HG02852 (cell line): ENCODE results near the gene KCNK16.

ENCODE experiments used
- ATAC-seq: cut with Tn5 transposase; IDR thresholded peaks from one replicate; pipeline ENCODE4 v1.9.1; 2021; ENCODE audit warnings: mild to moderate bottlenecking, moderate library complexity; ENCODE audit not compliant: unreplicated experiment

Gene KCNK16

GRCh38 chr6:39342692-39343395 lies 20.3 kb upstream of the KCNK16 start:
- no peak for ATAC-seq

- no peak for ATAC-seq
Observed at GRCh38 chr6:39341937-39342336, 19.4 kb upstream of the KCNK16 start.

GRCh38 chr6:39341352-39341751 lies 18.9 kb upstream of the KCNK16 start:
- no peak for ATAC-seq

- no peak for ATAC-seq
Observed at GRCh38 chr6:39339868-39340550, 17.5 kb upstream of the KCNK16 start.

- no peak for ATAC-seq
Observed at GRCh38 chr6:39339096-39339867, 16.8 kb upstream of the KCNK16 start.

GRCh38 chr6:39338397-39338796 lies 15.9 kb upstream of the KCNK16 start:
- ATAC-seq, result no peak

- no peak for ATAC-seq
Observed at GRCh38 chr6:39335780-39336545, 13.5 kb upstream of the KCNK16 start.

- ATAC-seq, result no peak
Observed at GRCh38 chr6:39333644-39334438, 11.3 kb upstream of the KCNK16 start.

- no peak for ATAC-seq
Observed at GRCh38 chr6:39330476-39330875, 8.0 kb upstream of the KCNK16 start.

- ATAC-seq, result no peak
Observed at GRCh38 chr6:39330057-39330456, 7.6 kb upstream of the KCNK16 start.

GRCh38 chr6:39328066-39328465 lies 5.6 kb upstream of the KCNK16 start:
- ATAC-seq, result no peak

GRCh38 chr6:39327507-39327906 lies 5.0 kb upstream of the KCNK16 start:
- no peak for ATAC-seq

- no peak for ATAC-seq
Observed at GRCh38 chr6:39321761-39322160, 741 bp downstream of the KCNK16 start.

GRCh38 chr6:39320363-39320984 lies 2.0 kb downstream of the KCNK16 start:
- no peak for ATAC-seq

GRCh38 chr6:39319621-39320362 lies 2.7 kb downstream of the KCNK16 start:
- ATAC-seq, result no peak

- no peak for ATAC-seq
Observed at GRCh38 chr6:39317256-39317655, 5.2 kb downstream of the KCNK16 start.

- no peak for ATAC-seq
Observed at GRCh38 chr6:39314273-39314795, 8.2 kb downstream of the KCNK16 start, which contains the start of gene KCNK17. TSS of gene KCNK17 (minus strand) at chr6:39314419. CDS start at chr6:39314320, 99 bp downstream.

- no peak for ATAC-seq
Observed at GRCh38 chr6:39313526-39314272, 8.8 kb downstream of the KCNK16 start.
